ENCODE measurements around the gene TSPAN18.
A peak's percentile ranks its signal among the peaks of the same experiment; 100 is the strongest.

TSPAN18 gene

GRCh38 chr11:44928144-44928543 is 201.4 kb downstream of the TSPAN18 start:
- DNase-seq: no peak

DNA sequence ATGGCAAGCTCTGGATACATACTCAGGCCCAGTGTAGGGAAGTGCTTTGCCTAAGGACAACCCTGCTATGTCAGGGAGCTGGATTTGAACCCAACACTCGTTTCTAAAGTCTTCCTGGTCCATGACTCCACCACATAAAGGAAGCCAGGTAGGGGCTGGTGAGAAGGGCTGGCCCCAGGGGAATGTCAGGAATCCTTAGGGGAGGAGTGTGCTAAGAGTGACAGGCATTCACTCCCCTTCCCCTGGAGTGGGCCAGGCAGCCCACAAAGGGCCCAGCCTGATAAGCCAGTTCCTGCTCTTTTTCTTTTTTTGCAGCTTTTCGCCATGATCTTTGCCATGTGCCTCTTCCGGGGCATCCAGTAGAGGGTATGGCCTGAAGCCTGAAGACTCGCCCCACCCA is 202.1 kb downstream of the TSPAN18 start:
- DNase-seq: no peak

DNA sequence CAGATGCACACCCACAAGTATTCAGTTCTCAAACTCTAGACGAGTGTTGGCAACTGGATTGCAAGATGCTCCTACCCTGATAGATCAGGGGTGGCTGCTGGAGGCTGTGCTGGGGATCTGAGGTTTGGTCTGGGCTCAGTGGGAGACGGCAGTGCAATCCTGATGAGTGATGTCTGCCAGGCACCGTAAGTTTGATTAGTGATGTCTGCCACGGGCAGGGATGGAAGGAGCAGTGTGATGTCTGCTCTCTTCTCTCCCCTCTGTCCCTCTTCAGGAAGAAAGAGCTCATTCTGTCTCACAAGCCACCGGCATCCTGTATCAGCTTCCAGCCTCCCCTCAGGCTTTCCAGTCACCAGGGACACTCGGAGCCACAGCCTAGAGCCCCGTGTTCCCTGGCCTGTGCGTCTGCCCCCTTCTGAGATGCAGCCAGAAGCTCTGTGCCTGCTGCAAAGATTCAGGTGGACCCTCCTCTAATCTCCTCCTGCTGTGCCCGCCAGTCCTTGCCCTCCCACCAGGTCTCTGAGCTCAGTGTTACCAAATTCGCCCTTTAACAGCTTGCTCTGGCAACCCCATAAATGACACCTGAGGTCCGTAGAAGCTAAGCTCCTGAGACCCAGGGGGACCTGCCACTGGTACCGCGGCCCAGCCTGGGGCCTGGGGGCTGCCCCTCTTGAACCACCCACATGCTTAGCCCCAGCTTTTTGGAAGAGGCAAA is 204.0 kb downstream of the TSPAN18 start:
- DNase-seq: no peak

GRCh38 chr11:44931466-44931865 is 204.7 kb downstream of the TSPAN18 start:
- DNase-seq: no peak

- no peak for DNase-seq
Observed at GRCh38 chr11:44934110-44934509, 207.3 kb downstream of the TSPAN18 start.

GRCh38 chr11:44934735-44935250 is 208.0 kb downstream of the TSPAN18 start:
- DNase-seq: no peak

DNA sequence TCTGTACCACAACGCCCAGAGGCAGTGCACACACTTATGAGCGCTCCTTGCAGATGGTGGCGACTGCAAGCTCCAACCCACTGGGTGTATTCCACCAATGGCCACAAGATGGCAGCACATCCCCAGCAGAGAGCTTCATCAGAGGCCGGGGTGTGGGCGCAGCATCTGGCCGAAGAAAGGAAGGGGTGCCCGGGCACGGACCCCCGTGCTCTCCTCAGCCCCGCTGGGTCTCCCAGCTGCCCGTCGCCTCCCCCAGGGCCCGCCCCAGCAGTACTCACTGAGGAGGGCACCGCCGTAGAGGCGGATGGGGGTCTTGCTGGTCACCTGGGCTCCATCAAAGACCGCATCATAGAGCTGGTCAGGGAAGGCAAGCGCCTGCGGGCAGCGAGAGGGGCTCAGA is 209.8 kb downstream of the TSPAN18 start:
- peak; percentile 56 to 80 (median 70) for DNase-seq

DNA sequence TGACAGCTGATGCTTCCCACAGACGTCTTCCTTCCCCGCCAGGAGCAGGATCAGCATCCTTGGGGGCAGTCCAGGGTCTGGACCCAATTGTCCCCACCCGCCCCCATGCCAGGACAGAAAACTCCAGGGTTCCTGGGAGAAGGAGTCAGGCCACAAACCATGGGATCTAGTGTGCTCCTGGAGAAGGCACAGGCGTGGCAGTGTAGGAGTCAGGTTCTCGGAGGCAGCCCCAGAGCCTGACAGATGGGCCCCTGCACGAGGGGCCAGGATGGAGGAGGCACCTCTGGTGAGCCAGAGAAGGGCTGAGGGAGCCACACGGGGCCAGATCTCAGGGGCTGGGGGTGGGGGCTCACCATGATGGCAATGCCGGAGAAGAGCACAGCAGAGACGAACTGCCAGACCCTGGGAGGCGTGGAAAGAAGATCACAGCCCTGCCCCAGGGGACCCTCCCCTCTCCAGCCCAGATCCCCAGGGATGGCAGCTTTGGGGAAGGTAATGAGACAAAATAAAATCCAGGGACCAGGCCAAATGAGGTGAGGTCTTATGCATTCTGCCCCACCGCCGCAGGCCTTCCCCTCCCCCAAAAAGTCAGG is 210.3 kb downstream of the TSPAN18 start:
- DNase-seq: no peak

DNA sequence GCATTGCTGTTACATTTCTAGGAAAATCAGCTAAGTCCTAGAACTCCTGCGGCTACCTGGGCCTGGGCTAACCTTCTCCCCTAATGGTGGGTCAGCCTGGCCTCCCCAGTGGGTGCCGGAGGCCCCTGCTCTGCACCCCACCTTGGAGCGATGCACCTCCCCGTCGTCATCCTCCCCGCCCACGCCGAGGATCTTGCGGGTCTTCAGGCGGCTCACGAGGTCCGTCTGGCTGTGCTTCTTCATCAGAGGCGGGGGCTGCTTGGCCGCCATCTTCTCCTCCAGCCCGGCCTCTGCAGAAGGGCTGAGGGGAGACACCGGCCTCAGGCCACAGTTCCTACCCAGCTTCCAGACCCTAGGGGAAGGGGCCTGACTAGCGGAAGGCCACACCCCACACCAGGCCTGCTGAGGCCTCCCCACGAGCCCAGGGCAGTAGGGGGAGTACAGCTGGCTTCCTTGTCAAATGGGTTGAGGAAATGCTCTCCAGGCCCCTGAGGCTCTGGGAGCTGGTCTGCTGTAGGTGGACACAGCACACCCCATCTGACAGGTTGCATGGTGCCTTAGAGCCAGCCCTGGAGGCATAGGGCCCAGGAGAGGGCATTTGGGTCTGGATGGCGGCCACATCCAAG is 211.4 kb downstream of the TSPAN18 start:
- no peak for DNase-seq

DNA sequence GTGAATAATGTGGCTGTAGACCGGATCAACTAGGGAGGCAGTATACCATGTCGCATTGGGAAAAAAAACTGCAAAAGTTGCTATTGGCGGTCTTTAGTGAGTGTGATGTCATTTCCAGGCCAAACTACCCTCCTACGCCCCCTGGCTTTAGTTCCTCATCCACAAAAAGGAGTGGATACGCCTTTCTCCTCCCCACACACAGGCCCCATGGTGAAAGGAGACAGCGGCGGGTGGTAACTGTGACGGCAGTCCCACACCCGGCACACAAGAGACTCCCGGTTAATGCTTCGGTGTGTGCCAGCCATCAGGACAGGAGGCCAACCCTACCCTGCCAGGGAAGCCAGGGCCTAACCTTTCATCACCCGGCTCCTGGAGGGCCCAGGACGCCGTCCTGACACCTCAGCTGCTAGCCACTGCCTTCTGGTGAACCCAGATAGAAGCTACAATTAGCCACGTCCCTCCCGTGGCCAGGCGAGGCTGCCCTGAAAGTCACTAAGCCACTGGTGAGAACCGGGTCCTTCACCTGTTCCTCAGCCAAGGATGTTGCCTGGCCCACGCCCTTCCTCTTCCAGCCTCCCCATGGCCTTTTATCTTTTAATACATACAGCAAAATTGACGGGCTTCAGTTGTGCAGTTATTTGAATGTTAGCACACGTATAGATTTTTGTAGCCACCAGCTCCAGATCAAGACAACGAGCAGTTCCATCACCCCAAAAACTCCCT is 213.1 kb downstream of the TSPAN18 start:
- no peak for DNase-seq

DNA sequence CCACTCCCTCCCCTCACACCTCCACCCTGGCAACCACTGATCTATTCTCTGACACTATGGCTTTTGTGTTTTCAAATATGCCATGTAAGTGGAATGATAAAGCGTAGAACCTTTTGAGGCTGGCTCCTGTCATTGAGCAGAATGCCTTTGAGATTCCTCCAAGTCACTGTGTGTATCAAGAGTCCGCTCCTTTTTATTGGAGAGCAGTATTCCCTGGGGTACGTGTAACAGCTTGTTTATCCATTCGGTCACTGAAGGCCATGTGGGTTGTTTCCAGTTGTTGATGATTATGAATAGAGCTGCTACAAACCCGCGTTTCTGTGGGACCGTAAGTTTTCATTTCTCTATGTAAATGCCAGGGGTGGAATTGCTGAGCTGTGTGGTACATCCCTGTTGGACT is 213.6 kb downstream of the TSPAN18 start:
- DNase-seq: no peak

DNA sequence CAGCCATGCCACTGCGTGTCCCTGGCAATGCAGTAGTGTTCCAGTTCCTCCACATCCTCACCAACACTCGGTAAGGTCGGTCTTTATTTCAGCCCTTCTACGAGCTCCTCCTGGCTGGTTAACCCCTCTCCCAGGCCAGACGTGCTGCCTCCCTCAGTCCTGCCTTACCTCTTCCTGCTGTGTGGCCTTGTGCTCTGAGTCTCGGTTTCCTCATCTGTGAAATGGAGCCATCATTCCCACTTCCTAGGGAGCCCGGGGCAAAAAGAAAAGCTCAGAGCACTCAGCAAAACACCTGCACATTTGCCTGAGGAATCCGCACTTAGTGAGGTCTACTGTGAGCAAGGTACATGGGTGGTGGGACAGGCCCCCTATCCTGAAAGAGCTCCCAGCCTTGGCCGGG is 214.1 kb downstream of the TSPAN18 start:
- DNase-seq: no peak

- no peak for DNase-seq
Observed at GRCh38 chr11:44941259-44942021, 214.7 kb downstream of the TSPAN18 start.

- DNase-seq: peak in 1 of 5 experiments; percentile 36
Observed at GRCh38 chr11:44942029-44942955, 215.5 kb downstream of the TSPAN18 start.

DNA sequence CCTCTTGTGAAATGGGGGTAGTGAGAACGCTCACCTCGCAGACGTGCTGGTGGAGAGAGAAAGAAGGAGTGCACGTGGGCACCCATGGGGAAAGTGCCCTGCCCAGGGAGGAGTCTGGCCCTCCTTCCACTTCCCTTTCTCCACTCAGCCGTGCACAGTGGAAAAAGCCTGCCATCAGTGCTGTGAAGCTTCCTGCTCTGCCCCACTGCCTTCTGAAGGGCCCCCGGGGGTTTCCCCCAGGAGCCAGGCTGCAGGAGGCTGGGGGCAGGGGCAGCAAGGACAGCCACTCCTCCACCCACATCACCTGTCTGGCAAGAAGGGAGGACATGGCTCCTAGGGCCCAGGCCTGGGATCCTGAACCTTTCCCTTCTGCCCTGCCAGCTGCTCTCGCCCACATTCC is 216.4 kb downstream of the TSPAN18 start:
- DNase-seq: no peak

GRCh38 chr11:44943696-44944095 is 216.9 kb downstream of the TSPAN18 start:
- no peak for DNase-seq

- DNase-seq: no peak
Observed at GRCh38 chr11:44944181-44944852, 217.6 kb downstream of the TSPAN18 start.

- no peak for DNase-seq
Observed at GRCh38 chr11:44944853-44945235, 218.1 kb downstream of the TSPAN18 start.

- DNase-seq: no peak
Observed at GRCh38 chr11:44945666-44946065, 218.9 kb downstream of the TSPAN18 start.

DNA sequence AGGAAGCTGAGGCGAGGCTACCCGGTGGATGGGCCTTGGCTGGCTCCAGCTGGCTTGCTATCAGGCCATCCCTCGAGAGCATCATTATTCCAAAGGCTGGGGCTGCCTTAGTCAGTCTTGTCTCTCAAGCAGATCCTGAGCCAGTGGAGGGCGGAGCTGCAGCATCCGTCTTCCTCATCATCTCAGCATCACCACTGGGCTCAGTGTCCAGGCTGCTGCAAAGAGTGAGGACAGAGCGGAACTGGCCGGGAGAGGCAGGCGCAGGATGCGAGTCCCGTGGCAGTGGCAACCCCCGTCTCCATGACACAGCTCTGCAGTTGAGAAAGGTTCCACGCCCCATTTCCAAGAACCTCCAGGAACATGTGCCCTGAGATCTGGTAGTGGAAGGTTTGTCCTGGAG is 219.5 kb downstream of the TSPAN18 start:
- DNase-seq: no peak

- no peak for DNase-seq
Observed at GRCh38 chr11:44947114-44947513, 220.4 kb downstream of the TSPAN18 start.

Measured in T-helper 2 cell (primary cell).